HepG2 (cell line): Measurements from ENCODE around the gene MYH7B. TPM values are rescaled to one million over a fixed set of nuclear protein-coding genes. Genes with fewer than 3 reads are reported as not detected.

Experiments
- ATF2 ChIP-seq: sonication (generic); formaldehyde crosslinking; IDR thresholded peaks from 2 replicates; pipeline ENCODE4 v1.4.0; 2020; ENCODE audit warnings: missing genetic modification reagents
- ATF6 ChIP-seq: sonication (generic); formaldehyde crosslinking; conservative IDR thresholded peaks from 2 replicates; pipeline ENCODE4 v1.4.0; 2020; ENCODE audit warnings: missing genetic modification reagents
- E2F1 ChIP-seq: sonication (generic); formaldehyde crosslinking; IDR thresholded peaks from 2 replicates; pipeline ENCODE4 v1.5.0; 2020; ENCODE audit warnings: missing genetic modification reagents
- ERF ChIP-seq: IDR thresholded peaks from 2 replicates; pipeline ENCODE4 v1.6.1; 2018; ENCODE audit warnings: missing biosample characterization, missing genetic modification reagents
- HOXA9 ChIP-seq: sonication (generic); formaldehyde crosslinking; IDR thresholded peaks from 2 replicates; pipeline ENCODE4 v1.8.1; 2022; ENCODE audit warnings: missing genetic modification reagents, mild to moderate bottlenecking, moderate library complexity, borderline replicate concordance
- MLLT10 ChIP-seq: sonication (generic); formaldehyde crosslinking; IDR thresholded peaks from 2 replicates; pipeline ENCODE4 v1.4.0; 2020; ENCODE audit warnings: missing genetic modification reagents
- NFKB2 ChIP-seq: sonication (generic); formaldehyde crosslinking; IDR thresholded peaks from 2 replicates; pipeline ENCODE4 v1.4.0; 2020; ENCODE audit warnings: missing genetic modification reagents, borderline replicate concordance
- NFYB ChIP-seq: sonication (generic); formaldehyde crosslinking; IDR thresholded peaks from 2 replicates; pipeline ENCODE4 v1.4.0; 2020; ENCODE audit warnings: missing genetic modification reagents
- PAXIP1 ChIP-seq: sonication (generic); formaldehyde crosslinking; conservative IDR thresholded peaks from 2 replicates; pipeline ENCODE4 v1.4.0; 2020; ENCODE audit warnings: mild to moderate bottlenecking, missing genetic modification reagents, moderate library complexity
- PBX3 ChIP-seq: sonication (generic); formaldehyde crosslinking; IDR thresholded peaks from 2 replicates; pipeline ENCODE4 v1.8.1; 2023; ENCODE audit warnings: missing genetic modification reagents, inconsistent platforms, borderline replicate concordance
- PLSCR1 ChIP-seq: sonication (generic); formaldehyde crosslinking; IDR thresholded peaks from 2 replicates; pipeline ENCODE4 v1.5.0; 2020; ENCODE audit warnings: missing genetic modification reagents, mild to moderate bottlenecking, borderline replicate concordance
- SKI ChIP-seq: fragments of 450-650 bp; IDR thresholded peaks from one replicate; pipeline ENCODE4 v1.6.1; 2018; ENCODE audit warnings: mild to moderate bottlenecking; ENCODE audit not compliant: partially characterized antibody
- ZBTB1 ChIP-seq: sonication (generic); formaldehyde crosslinking; IDR thresholded peaks from 2 replicates; pipeline ENCODE4 v1.4.0; 2020; ENCODE audit warnings: missing genetic modification reagents, borderline replicate concordance
- ZNF136 ChIP-seq: sonication (generic); formaldehyde crosslinking; IDR thresholded peaks from 2 replicates; pipeline ENCODE4 v1.8.1; 2022; ENCODE audit warnings: low read depth, mild to moderate bottlenecking, moderate library complexity, missing genetic modification reagents
- ZNF224 ChIP-seq: sonication (generic); formaldehyde crosslinking; IDR thresholded peaks from 2 replicates; pipeline ENCODE4 v1.5.0; 2020; ENCODE audit warnings: mild to moderate bottlenecking, missing genetic modification reagents
- ZNF335 ChIP-seq: sonication (generic); formaldehyde crosslinking; IDR thresholded peaks from 2 replicates; pipeline ENCODE4 v1.4.0; 2020; ENCODE audit warnings: missing genetic modification reagents
- ZNF780A ChIP-seq: sonication (generic); formaldehyde crosslinking; IDR thresholded peaks from 2 replicates; pipeline ENCODE4 v1.8.0; 2022; ENCODE audit warnings: mild to moderate bottlenecking, missing genetic modification reagents, moderate library complexity
- ZNF83 ChIP-seq: sonication (generic); formaldehyde crosslinking; IDR thresholded peaks from 2 replicates; pipeline ENCODE4 v1.4.0; 2020; ENCODE audit warnings: missing genetic modification reagents, mild to moderate bottlenecking, borderline replicate concordance
- polyA plus RNA-seq, 8 experiments: library from polyadenylated mRNA; depleted of rRNA in 3 of 8; stranded (reverse) in 7 of 8; unstranded in 1 of 8; fragments of >200 nt; fragmentation: Illumina TruSeq in 4 of 8; extraction: Trizol in 4 of 8; gene quantifications; 2 replicates each; pipeline versions ENCODE4 v1.2.1 to v1.2.3, GENCODE V29; 2011 to 2016; ENCODE audit warnings: low read depth in 4 of 8, missing spikeins in 1 of 8, mixed read lengths in 1 of 8; ENCODE audit not compliant: insufficient read depth in 1 of 8
- total RNA-seq, 5 experiments: library from RNA; depleted of rRNA; stranded (reverse); fragments of >200 nt; fragmentation: Illumina TruSeq; extraction: Trizol; gene quantifications; 2 replicates each; pipeline ENCODE4 v1.2.3, GENCODE V29; 2016; ENCODE audit warnings: low read depth in 1 of 5

Gene MYH7B
- total and polyA plus RNA-seq, 2 of the 13 experiments (the other 11 are each of a cell fraction or from before 2014, with no cell fraction given) = 0.05 to 0.20 TPM

GRCh38 chr20:34987288-34988190, 31.9 kb downstream of the MYH7B start (continued):
- TF ChIP-seq ATF6 (CRISPR knock-in tag) (no peak), SKI (peak; percentile 57), MLLT10 (CRISPR knock-in tag) (no peak), E2F1 (CRISPR knock-in tag) (no peak), HOXA9 (CRISPR knock-in tag) (peak; percentile 71; the same call in 1 of the 2 replicates), PBX3 (no peak), PAXIP1 (CRISPR knock-in tag) (no peak), ATF2 (CRISPR knock-in tag) (0 out of 2 replicates have a peak, but pooled peaks have one; percentile 15), ZNF83 (CRISPR knock-in tag) (no peak), ZBTB1 (CRISPR knock-in tag) (no peak), ZNF136 (CRISPR knock-in tag) (no peak), PLSCR1 (CRISPR knock-in tag) (no peak), ERF (CRISPR knock-in tag) (no peak), NFKB2 (CRISPR knock-in tag) (no peak), ZNF224 (CRISPR knock-in tag) (no peak), ZNF335 (CRISPR knock-in tag) (no peak), ZNF780A (CRISPR knock-in tag) (0 out of 2 replicates have a peak, but pooled peaks have one; percentile 10), NFYB (CRISPR knock-in tag) (no peak)
